Astrocyte of the hippocampus (primary cell): ENCODE results near the gene CD300C.
"Not testable (repeated sequence)": the region's sequence is repeated elsewhere in the genome, so short reads cannot be mapped to it uniquely, and the experiment has no call there.

Source experiments
- DNase-seq: peaks from one replicate; pipeline ENCODE4 v3.0.0; 2011; ENCODE audit warnings: low read depth, low spot score

The CD300C gene

DNA sequence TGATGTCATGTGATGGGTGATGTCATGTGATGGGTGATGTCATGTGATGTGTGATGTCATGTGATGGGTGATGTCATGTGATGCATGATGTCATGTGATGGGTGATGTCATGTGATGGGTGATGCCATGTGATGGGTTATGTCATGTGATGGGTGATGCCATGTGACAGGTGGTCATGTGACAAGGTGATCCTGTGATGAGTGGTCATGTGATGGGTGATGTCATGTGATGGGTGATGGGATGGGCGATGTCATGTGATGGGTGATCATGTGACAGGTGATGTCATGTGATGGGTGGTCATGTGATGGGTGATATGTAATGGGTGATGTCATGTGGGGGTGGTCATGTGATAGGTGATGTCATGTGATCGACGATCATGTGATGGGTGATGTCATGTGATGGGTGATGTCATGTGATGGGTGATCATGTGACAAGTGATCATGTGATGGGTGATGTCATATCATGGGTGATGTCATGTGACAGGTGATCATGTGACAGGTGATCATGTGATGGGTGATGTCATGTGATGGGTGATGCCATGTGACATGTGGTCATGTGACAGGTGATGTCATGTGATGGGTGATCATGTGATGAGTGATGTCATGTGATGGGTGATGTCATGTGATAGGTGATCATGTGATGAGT, 31.8 kb downstream of the CD300C start:
- DNase-seq = peak; percentile 20

DNA sequence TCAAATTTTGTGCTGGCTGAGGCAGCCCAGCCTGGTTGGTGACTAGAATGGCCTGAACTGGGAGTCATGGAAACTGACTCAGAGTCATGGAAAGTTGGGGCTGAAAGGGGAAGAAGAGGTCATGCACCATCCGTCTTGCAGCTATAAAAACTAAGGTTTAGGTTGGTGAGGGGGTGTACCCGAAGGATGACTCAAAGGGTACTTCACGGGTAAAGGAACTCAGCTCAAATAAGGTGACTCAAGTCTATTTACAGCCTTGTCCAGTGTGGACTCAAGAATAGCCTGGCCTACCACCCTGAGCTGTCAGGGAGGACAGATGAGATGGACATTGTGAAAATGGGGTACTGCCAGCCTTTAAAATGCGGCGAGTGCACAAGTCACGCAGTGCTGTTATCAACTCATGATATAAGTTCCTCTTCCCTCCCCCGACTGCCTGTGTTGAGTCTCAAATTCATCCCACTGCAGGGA, 33.3 kb downstream of the CD300C start:
- DNase-seq = peak; percentile 26

DNA sequence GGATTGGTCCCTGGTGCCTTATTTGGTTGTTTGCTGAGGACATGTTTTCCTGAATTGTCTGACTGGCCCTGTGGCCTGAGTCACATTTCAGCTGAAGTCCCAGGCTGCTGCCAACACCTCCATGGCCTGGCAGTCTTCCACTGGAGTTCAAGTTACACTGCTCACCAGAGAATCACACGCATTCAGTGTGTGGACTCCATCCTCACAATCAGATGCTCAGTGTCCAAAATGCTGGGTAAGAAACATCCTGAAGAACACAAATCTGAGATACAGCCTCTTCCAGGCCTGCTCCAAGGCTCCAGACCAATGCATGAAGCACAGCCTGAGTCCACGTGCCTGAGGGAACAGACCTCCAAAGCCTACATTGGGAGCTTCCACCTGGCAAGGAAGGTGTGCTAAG, 33.9 kb downstream of the CD300C start:
- peak; percentile 61 for DNase-seq

DNA sequence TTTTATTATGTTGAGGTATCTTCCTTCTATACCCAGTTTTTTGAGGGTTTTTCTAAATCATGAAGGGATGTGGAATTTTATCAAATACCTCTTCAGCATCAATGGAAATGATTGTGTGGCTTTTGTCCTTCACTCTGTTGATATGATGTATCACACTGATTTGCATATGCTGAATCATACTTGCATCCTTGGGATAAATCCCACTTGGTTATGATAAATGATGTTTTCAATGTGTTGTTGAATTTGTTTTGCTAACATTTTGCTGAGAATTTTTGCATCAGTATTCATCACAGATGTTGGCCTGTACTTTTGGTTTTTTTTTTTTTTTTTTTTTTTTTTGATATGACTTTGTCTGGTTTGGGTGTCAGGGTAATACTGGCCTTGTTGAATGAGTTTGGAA, 37.8 kb downstream of the CD300C start:
- no peak for DNase-seq

DNA sequence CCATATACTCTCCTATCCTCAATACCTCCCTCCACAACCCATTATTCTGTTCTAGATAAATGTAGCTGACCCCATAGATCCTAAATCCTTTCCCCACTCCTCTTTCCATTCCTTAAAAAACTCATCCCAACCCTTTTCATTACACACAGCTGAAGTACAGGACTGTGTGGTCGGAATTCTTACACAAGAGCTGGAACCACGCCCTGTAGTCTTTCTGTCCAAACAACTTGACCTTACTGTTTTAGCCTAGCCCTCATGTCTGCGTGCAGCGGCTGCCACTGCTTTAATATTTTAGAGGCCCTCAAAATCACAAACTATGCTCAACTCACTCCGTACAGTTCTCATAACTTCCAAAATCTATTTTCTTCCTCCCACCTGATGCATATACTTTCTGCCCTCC, 42.0 kb downstream of the CD300C start:
- DNase-seq = not testable (repeated sequence)

DNA sequence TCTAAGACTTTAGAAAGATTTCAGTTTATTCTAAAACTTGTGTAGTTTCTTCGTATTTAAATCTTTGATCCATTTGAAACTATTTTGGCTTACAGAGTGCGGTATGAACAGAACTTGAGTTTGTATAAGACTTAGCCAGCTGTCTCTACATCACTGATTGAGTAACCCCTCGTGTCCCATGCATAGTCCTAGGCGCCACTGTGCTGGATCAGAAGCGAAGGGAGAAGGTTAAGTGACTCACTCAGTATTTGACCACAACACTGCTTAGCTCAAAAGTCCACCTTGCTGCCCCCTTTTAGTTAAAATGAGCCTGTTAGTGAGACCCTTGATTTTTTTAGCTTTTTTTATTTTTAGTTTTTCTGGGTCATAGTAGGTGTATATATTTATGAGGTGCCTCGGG, 43.1 kb downstream of the CD300C start:
- no peak for DNase-seq

DNA sequence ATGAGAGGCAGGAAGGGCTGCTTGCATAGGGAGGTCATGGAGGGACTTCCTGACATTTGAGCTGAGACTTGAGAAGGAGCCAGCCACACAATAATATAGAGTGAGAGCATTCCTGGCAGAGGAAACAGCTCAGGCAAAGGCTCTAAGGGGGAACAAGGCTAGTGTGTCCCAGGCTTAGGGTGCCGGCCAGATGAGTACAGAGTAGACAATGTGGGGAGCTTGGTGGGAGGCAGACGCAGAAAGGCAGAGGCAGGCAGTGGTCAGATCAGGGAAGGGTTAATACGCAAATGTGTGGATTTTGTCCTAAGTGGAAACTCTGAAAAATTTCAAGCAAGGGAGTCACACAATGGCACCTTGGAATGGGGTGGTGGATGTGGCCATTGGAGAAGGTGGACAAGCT, 45.9 kb downstream of the CD300C start:
- DNase-seq = no peak

DNA sequence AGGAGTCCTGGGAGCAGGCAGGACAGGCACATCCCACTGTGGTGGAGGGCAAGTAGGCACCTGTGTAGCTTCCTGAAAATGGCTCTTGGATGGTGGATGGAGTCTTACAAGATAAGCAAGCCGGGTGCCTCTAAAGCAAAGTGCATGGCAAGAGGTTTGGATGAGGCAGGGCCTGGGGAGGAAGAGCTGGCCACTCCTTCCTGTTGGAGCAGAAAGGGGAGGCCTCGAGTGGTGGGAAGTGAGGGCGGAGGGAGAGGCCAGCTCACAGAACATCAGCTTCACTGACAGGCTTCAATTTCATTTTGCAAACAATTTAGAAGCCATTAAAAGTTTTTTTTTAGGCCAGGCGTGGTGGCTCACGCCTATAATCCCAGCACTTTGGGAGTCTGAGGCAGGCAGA, 48.4 kb downstream of the CD300C start:
- DNase-seq = no peak

DNA sequence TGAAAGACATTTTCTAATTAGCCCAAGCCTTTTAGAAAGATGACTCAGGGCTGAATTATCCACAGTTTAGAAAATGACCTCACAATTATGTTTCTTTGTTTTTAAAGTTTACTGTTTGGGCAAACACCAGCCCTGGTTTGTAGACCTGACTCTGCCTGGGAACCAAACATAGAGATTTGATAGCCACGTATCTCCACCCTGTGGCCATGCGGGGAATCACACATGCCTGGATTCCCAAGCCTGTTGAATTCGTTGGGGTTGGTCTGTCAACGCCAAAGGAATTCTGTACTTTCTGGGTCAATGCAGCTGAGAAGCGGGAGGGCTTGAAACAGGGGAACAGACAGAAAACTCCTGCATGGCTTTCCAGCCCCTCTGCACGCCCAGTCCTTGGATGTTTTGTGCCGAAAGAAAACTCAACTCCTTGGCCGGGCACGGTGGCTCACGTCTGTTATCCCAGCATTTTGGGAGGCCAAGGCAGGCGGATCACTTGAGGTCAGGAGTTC, 52.5 kb downstream of the CD300C start:
- peak; percentile 77 for DNase-seq

DNA sequence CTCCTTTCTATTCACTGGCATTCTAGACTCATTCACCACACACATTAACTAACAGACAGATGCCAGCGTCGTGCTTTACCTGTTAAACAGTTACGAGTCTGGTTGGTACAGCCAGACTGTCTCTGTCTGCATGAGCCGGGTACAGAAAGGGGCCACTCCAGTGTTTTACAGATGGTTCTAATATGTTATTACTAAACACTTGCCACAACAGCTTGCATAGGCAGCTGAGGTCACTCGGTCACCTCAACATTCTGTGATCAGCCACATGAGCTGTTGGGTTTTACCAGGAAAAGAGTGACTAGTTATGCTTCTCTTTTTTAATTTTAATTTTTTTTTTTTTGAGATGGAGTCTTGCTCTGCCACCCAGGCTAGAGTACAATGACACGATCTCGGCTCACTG, 54.3 kb downstream of the CD300C start:
- DNase-seq = no peak
